Body of pancreas (tissue), 4 donors: ENCODE measurements around the gene STAT5B.

ENCODE experiments used
- POLR2A ChIP-seq, 3 donors: fragments of 450-650 bp; IDR thresholded peaks; one replicate each; pipeline ENCODE4 v1.6.1; 2016; ENCODE audit warnings: antibody characterized with exemption in 3 of 3, mild to moderate bottlenecking in 2 of 3
- TF ChIP-seq, protein P1 (sequence below), 7 experiments: fragments of 450-650 bp in 4 of 7; fragments of 200-600 bp in 3 of 7; sonication (generic) in 3 of 7; IDR thresholded peaks; one replicate each; pipeline ENCODE4 v1.5.1; 2016 to 2019; ENCODE audit warnings: antibody characterized with exemption in 7 of 7

- TF ChIP-seq, protein P1, sequence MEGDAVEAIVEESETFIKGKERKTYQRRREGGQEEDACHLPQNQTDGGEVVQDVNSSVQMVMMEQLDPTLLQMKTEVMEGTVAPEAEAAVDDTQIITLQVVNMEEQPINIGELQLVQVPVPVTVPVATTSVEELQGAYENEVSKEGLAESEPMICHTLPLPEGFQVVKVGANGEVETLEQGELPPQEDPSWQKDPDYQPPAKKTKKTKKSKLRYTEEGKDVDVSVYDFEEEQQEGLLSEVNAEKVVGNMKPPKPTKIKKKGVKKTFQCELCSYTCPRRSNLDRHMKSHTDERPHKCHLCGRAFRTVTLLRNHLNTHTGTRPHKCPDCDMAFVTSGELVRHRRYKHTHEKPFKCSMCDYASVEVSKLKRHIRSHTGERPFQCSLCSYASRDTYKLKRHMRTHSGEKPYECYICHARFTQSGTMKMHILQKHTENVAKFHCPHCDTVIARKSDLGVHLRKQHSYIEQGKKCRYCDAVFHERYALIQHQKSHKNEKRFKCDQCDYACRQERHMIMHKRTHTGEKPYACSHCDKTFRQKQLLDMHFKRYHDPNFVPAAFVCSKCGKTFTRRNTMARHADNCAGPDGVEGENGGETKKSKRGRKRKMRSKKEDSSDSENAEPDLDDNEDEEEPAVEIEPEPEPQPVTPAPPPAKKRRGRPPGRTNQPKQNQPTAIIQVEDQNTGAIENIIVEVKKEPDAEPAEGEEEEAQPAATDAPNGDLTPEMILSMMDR (IDR thresholded peaks at IDR 0.05) = no peak
- TF ChIP-seq POLR2A (IDR thresholded peaks at IDR 0.05) = no peak
These were observed 88.4 kb downstream of the STAT5B start for GRCh38 chr17:42187833-42188232.
